H1 (cell line): Measurements from ENCODE around the gene GADD45A. TPM values are rescaled to one million over a fixed set of nuclear protein-coding genes. Genes with fewer than 3 reads are reported as not detected.

Experiments used
- CTCF ChIA-PET: fragments of 300-600 bp; sonication (Branson Sonifier 250); formaldehyde crosslinking; loops from one replicate; lab custom pipeline; 2021; ENCODE audit not compliant: partially characterized antibody; lab: Charles Lee
- POLR2A ChIA-PET: fragments of 300-600 bp; sonication (Branson Sonifier 250); formaldehyde crosslinking; loops from one replicate; lab custom pipeline; 2021; ENCODE audit warnings: inconsistent platforms; ENCODE audit not compliant: partially characterized antibody; lab: Charles Lee
- DNase-seq, 2 experiments: peaks; one replicate each; pipeline versions ENCODE4 v3.0.0 to v3.0.0-alpha.2; 2010 to 2022; ENCODE audit warnings: low spot score in 2 of 2, low read depth in 1 of 2, mixed read lengths in 1 of 2
- FAIRE-seq: peaks from 2 replicates; lab custom pipeline; 2011; peaks lifted over from hg19 to GRCh38; lab: Jason Lieb, UNC
- H2AFZ ChIP-seq: 2 replicates; pipeline ENCODE4 v1.8.1; 2012; ENCODE audit warnings: low read length, inconsistent platforms
- H2AK5ac ChIP-seq: 2 replicates; pipeline ENCODE4 v1.6.1; 2013; ENCODE audit warnings: low read depth, low read length
- H2BK120ac ChIP-seq: replicated peaks from 2 replicates; pipeline ENCODE3; 2013; ENCODE audit warnings: low read depth, low read length, inconsistent platforms
- H2BK12ac ChIP-seq: 2 replicates; pipeline ENCODE4 v1.6.1; 2013; ENCODE audit warnings: low read depth, low read length
- H2BK15ac ChIP-seq: 2 replicates; pipeline ENCODE4 v1.6.1; 2013; ENCODE audit warnings: low read length
- H2BK20ac ChIP-seq: 2 replicates; pipeline ENCODE4 v1.6.1; 2013; ENCODE audit warnings: low read length
- H2BK5ac ChIP-seq: 2 replicates; pipeline ENCODE4 v1.6.1; 2013; ENCODE audit warnings: low read depth, low read length
- H3K14ac ChIP-seq: 2 replicates; pipeline ENCODE4 v1.6.1; 2013; ENCODE audit warnings: inconsistent platforms; ENCODE audit not compliant: insufficient read length
- H3K18ac ChIP-seq: 2 replicates; pipeline ENCODE4 v1.6.1; 2013; ENCODE audit warnings: low read length; ENCODE audit errors: extremely low read depth
- H3K23ac ChIP-seq: 2 replicates; pipeline ENCODE4 v1.6.1; 2013; ENCODE audit warnings: inconsistent platforms; ENCODE audit not compliant: insufficient read length
- H3K23me2 ChIP-seq: 2 replicates; pipeline ENCODE4 v1.6.1; 2013; ENCODE audit warnings: low read depth, low read length
- H3K27ac ChIP-seq: 2 replicates; pipeline ENCODE4 v1.6.1; 2011; ENCODE audit warnings: low read depth, low read length, inconsistent platforms
- H3K27me3 ChIP-seq, 4 experiments: replicated peaks in 1 of 4; 1 replicate in 1 of 4; 2 replicates in 3 of 4; pipeline versions ENCODE4 v1.6.1 to v1.8.1; 2011 to 2013; ENCODE audit warnings: low read length in 3 of 4, mild to moderate bottlenecking in 3 of 4, inconsistent platforms in 2 of 4, mixed read lengths in 2 of 4, moderate library complexity in 1 of 4; ENCODE audit not compliant: control insufficient read depth in 3 of 4, insufficient read depth in 3 of 4; ENCODE audit errors: extremely low read depth in 1 of 4
- H3K36me3 ChIP-seq, 4 experiments: 2 replicates each; pipeline versions ENCODE4 v1.6.1 to v1.8.1; 2011 to 2013; ENCODE audit warnings: mild to moderate bottlenecking in 4 of 4, low read length in 3 of 4, moderate library complexity in 2 of 4, control low read depth in 1 of 4, inconsistent platforms in 1 of 4; ENCODE audit not compliant: insufficient read depth in 4 of 4, control insufficient read depth in 2 of 4
- H3K4ac ChIP-seq: replicated peaks from 2 replicates; pipeline ENCODE3; 2013; ENCODE audit warnings: low read length, low read depth, mixed read lengths, inconsistent platforms; ENCODE audit not compliant: insufficient read length
- H3K4me1 ChIP-seq, 4 experiments: replicated peaks in 1 of 4; 1 replicate in 1 of 4; 2 replicates in 3 of 4; pipeline versions ENCODE4 v1.6.1 to v1.8.1; 2011 to 2013; ENCODE audit warnings: low read length in 3 of 4, inconsistent platforms in 2 of 4, mixed read lengths in 1 of 4; ENCODE audit not compliant: insufficient read depth in 4 of 4, control insufficient read depth in 3 of 4
- H3K4me2 ChIP-seq, 2 experiments: 2 replicates each; pipeline versions ENCODE4 v1.6.1 to v1.8.1; 2011 to 2013; ENCODE audit warnings: low read depth in 2 of 2, low read length in 2 of 2, control low read depth in 1 of 2, inconsistent platforms in 1 of 2, mild to moderate bottlenecking in 1 of 2; ENCODE audit not compliant: insufficient read depth in 1 of 2
- H3K4me3 ChIP-seq, 4 experiments: fragments of 200-600, 300-600 bp in 1 of 4; sonication (generic), shearing (Covaris generic), sonication (Bioruptor Twin) in 1 of 4; 2 replicates each; pipeline versions ENCODE4 v1.5.1 to v1.8.1; 2011 to 2016; ENCODE audit warnings: low read length in 4 of 4, low read depth in 3 of 4, control low read depth in 2 of 4, inconsistent platforms in 2 of 4, mild to moderate bottlenecking in 2 of 4, mixed read lengths in 1 of 4, moderate library complexity in 1 of 4; ENCODE audit not compliant: insufficient read depth in 2 of 4; ENCODE audit errors: extremely low read depth in 1 of 4
- H3K56ac ChIP-seq: replicated peaks from 2 replicates; pipeline ENCODE3; 2013; ENCODE audit warnings: low read depth, mild to moderate bottlenecking, mixed read lengths, low read length, inconsistent platforms; ENCODE audit not compliant: insufficient read length
- H3K79me1 ChIP-seq: 2 replicates; pipeline ENCODE4 v1.6.1; 2013; ENCODE audit warnings: low read depth, low read length, control low read depth
- H3K79me2 ChIP-seq, 2 experiments: 2 replicates each; pipeline versions ENCODE4 v1.6.1 to v1.8.1; 2012 to 2013; ENCODE audit warnings: low read length in 2 of 2, mild to moderate bottlenecking in 2 of 2, inconsistent platforms in 1 of 2; ENCODE audit not compliant: insufficient read depth in 2 of 2, control insufficient read depth in 1 of 2
- H3K9ac ChIP-seq, 4 experiments: replicated peaks in 1 of 4; 1 replicate in 1 of 4; 2 replicates in 3 of 4; pipeline versions ENCODE4 v1.6.1 to v1.8.1; 2011 to 2013; ENCODE audit warnings: low read depth in 3 of 4, low read length in 3 of 4, control low read depth in 2 of 4, mild to moderate bottlenecking in 2 of 4, moderate library complexity in 2 of 4, inconsistent platforms in 1 of 4; ENCODE audit errors: extremely low read depth in 1 of 4
- H3K9me3 ChIP-seq, 2 experiments: 2 replicates each; pipeline versions ENCODE4 v1.6.1 to v1.8.1; 2012 to 2013; ENCODE audit warnings: mild to moderate bottlenecking in 2 of 2, moderate library complexity in 2 of 2, control low read depth in 1 of 2, inconsistent platforms in 1 of 2, low read depth in 1 of 2, low read length in 1 of 2, mixed read lengths in 1 of 2; ENCODE audit not compliant: insufficient read depth in 2 of 2
- H4K20me1 ChIP-seq, 2 experiments: replicated peaks in 1 of 2; 2 replicates each; pipeline versions ENCODE3 to v1.8.1; 2011 to 2013; ENCODE audit warnings: inconsistent platforms in 2 of 2, low read length in 2 of 2, mild to moderate bottlenecking in 1 of 2; ENCODE audit not compliant: insufficient read depth in 2 of 2, control insufficient read depth in 1 of 2
- H4K5ac ChIP-seq: 2 replicates; pipeline ENCODE4 v1.6.1; 2013; ENCODE audit warnings: low read length, low read depth, mixed read lengths, inconsistent platforms; ENCODE audit not compliant: insufficient read length
- H4K8ac ChIP-seq: 2 replicates; pipeline ENCODE4 v1.8.0; 2013; ENCODE audit warnings: mild to moderate bottlenecking, moderate library complexity, low read length, inconsistent platforms; ENCODE audit not compliant: insufficient read depth; ENCODE audit errors: extremely low read depth
- H4K91ac ChIP-seq: replicated peaks from 2 replicates; pipeline ENCODE3; 2013; ENCODE audit warnings: low read length, mixed read lengths, inconsistent platforms; ENCODE audit not compliant: insufficient read length
- ASH2L ChIP-seq: fragments of 200-600, 300-600 bp; sonication (generic); IDR thresholded peaks from one replicate; pipeline ENCODE4 v1.7.1; 2017; ENCODE audit warnings: low read length
- ATF2 ChIP-seq: IDR thresholded peaks from 2 replicates; pipeline ENCODE4 v1.6.1; 2012; ENCODE audit warnings: low read length, inconsistent platforms
- BCL11A ChIP-seq, 2 experiments: IDR thresholded peaks; one replicate each; pipeline ENCODE4 v1.6.1; 2011; ENCODE audit warnings: low read depth in 2 of 2, low read length in 2 of 2, mild to moderate bottlenecking in 2 of 2
- EGR1 ChIP-seq: IDR thresholded peaks from 2 replicates; pipeline ENCODE4 v1.6.1; 2011; ENCODE audit warnings: low read depth, low read length, borderline replicate concordance
- GTF2F1 ChIP-seq: IDR thresholded peaks from 2 replicates; pipeline ENCODE4 v1.6.1; 2012; ENCODE audit warnings: low read depth, low read length, improper control_type of control experiment, borderline replicate concordance
- MAX ChIP-seq: IDR thresholded peaks from 2 replicates; pipeline ENCODE4 v1.6.1; 2012; ENCODE audit warnings: inconsistent platforms
- NANOG ChIP-seq: IDR thresholded peaks from 2 replicates; pipeline ENCODE4 v1.6.1; 2011; ENCODE audit warnings: low read length, low read depth, mild to moderate bottlenecking, inconsistent platforms; ENCODE audit not compliant: insufficient read depth, poor library complexity, severe bottlenecking
- RAD21 ChIP-seq, 2 experiments: IDR thresholded peaks in 1 of 2; conservative IDR thresholded peaks in 1 of 2; 2 replicates each; pipeline ENCODE4 v1.6.1; 2011; ENCODE audit warnings: low read depth in 2 of 2, low read length in 2 of 2, improper control_type of control experiment in 1 of 2, inconsistent platforms in 1 of 2, mild to moderate bottlenecking in 1 of 2, moderate library complexity in 1 of 2
- RXRA ChIP-seq: IDR thresholded peaks from 2 replicates; pipeline ENCODE4 v1.6.1; 2011; ENCODE audit warnings: low read depth, mild to moderate bottlenecking, low read length, moderate library complexity; ENCODE audit not compliant: insufficient read depth
- SIRT6 ChIP-seq: IDR thresholded peaks from one replicate; pipeline ENCODE4 v1.7.1; 2012; ENCODE audit warnings: low read length, inconsistent platforms
- SP2 ChIP-seq: IDR thresholded peaks from 2 replicates; pipeline ENCODE4 v1.6.1; 2012; ENCODE audit warnings: mild to moderate bottlenecking, low read length, inconsistent platforms
- SUZ12 ChIP-seq: fragments of 200-600 bp; sonication (generic); IDR thresholded peaks from 2 replicates; pipeline ENCODE4 v1.6.1; 2012; ENCODE audit warnings: mild to moderate bottlenecking, inconsistent platforms, low read length, moderate library complexity, mixed read lengths
- WGBS, 2 experiments: shearing (Covaris generic) in 1 of 2; methylation state at CpG; one replicate each; pipeline versions ENCODE4 v1.1.6 to v1.1.7; 2013 to 2015; ENCODE audit warnings: low lambda C conversion rate in 2 of 2, mixed read lengths in 2 of 2, inconsistent platforms in 1 of 2, low coverage in 1 of 2, missing lambda C conversion rate in 1 of 2; ENCODE audit not compliant: insufficient replicate concordance in 2 of 2, insufficient coverage in 1 of 2, insufficient read length in 1 of 2; ENCODE audit errors: extremely low coverage in 1 of 2, missing lambda C conversion rate in 1 of 2; 5-methylcytosine and 5-hydroxymethylcytosine counted together
- polyA plus RNA-seq, 7 experiments: library from polyadenylated mRNA; depleted of rRNA in 3 of 7; stranded (reverse) in 5 of 7; unstranded in 2 of 7; fragments of >200 nt in 5 of 7; fragments of 200-250 nt in 2 of 7; gene quantifications; 1 replicate in 5 of 7; 2 replicates in 1 of 7; 4 replicates in 1 of 7; pipeline versions ENCODE4 v1.2.1 to v1.2.3, GENCODE V29; 2011 to 2013; ENCODE audit warnings: missing spikeins in 2 of 7, mixed read lengths in 2 of 7
- total RNA-seq: library from RNA; stranded (reverse); fragmentation: NEBNext Ultra II Directional; extraction: Animal tissue kit (Norgen Biotek cat#: 25700); gene quantifications from 2 replicates; pipeline ENCODE4 v1.2.1, GENCODE V29; 2021

Gene GADD45A
- total and polyA plus RNA-seq, 2 of the 8 experiments (the other 6 are each of a cell fraction or from before 2014, with no cell fraction given), result 7.6 to 15.6 TPM

- H4K8ac ChIP-seq, result no peak overlapping the region
- H3K36me3 ChIP-seq, result no peaks in the 10 kb centered on the region
- H3K79me1 ChIP-seq, result 0 out of 2 replicates have a peak, but pooled peaks cover 2% of the 10 kb centered on the region
- no peak overlapping the region for H2BK15ac ChIP-seq
- no peak overlapping the region for H3K9ac ChIP-seq
- WGBS, 2 experiments, result 88% methylated on average over 2 of the region's 2 CpGs; no CpG with 5 or more reads in 1 of the 2 experiments
- H3K18ac ChIP-seq, result no peak overlapping the region
- no peak overlapping the region for H2BK5ac ChIP-seq
- no peak overlapping the region for H4K5ac ChIP-seq
- no peak overlapping the region for H3K56ac ChIP-seq
- H3K9me3 ChIP-seq, result no peaks in the 10 kb centered on the region
- H2BK120ac ChIP-seq, result no peak overlapping the region
- no peak overlapping the region for H4K91ac ChIP-seq
- no peaks in the 10 kb centered on the region for H4K20me1 ChIP-seq
- H2AK5ac ChIP-seq, result no peak overlapping the region
- H3K4ac ChIP-seq, result no peak overlapping the region
- H3K4me3 ChIP-seq, result no peak overlapping the region
- no peak overlapping the region for H2BK12ac ChIP-seq
- H3K27me3 ChIP-seq, result no peaks in the 10 kb centered on the region
- DNase-seq, result no peak
- CTCF ChIA-PET, result interaction anchor here (0.9 to 5.8 kb wide), 9 partner anchors 11 to 180 kb away, joined by 3 to 40 read pairs (median 3); no protein-coding TSS in a partner anchor
- peaks cover 0 to 5% (median 0%) of the 10 kb centered on the region in 4 experiments; a peak in 1 of 7 replicates for H3K4me1 ChIP-seq
- H3K27ac ChIP-seq, result no peak overlapping the region
- H3K4me2 ChIP-seq, result no peak overlapping the region
- H3K23ac ChIP-seq, result no peak overlapping the region
- no peak overlapping the region for H3K14ac ChIP-seq
- H3K23me2 ChIP-seq, result no peaks in the 10 kb centered on the region
- POLR2A ChIA-PET, result no interaction called here
- H2BK20ac ChIP-seq, result no peak overlapping the region
- H3K79me2 ChIP-seq, result no peaks in the 10 kb centered on the region
- no peak for FAIRE-seq
- H2AFZ ChIP-seq, result no peak overlapping the region
- TF ChIP-seq SUZ12, result no peak
- no peak for TF ChIP-seq ASH2L
- TF ChIP-seq SP2, result no peak
- no peak for TF ChIP-seq SIRT6
- TF ChIP-seq ATF2, result no peak
- TF ChIP-seq MAX, result no peak
- no peak for TF ChIP-seq BCL11A (IDR thresholded peaks at IDR 0.05; ENCODE audit: low read depth in 2 of 2, low read length in 2 of 2)
- no peak for TF ChIP-seq RXRA
- no peak for TF ChIP-seq RAD21 (IDR thresholded peaks at IDR 0.05 in 1 of 2, conservative IDR thresholded peaks at IDR 0.05 in 1 of 2; ENCODE audit: low read depth in 2 of 2, low read length in 2 of 2)
- TF ChIP-seq GTF2F1, result no peak
- TF ChIP-seq NANOG, result no peak
- TF ChIP-seq EGR1, result no peak
These were observed 30.8 kb downstream of the GADD45A start for GRCh38 chr1:67715819-67716218.
